Measurements from ENCODE around the gene OR1C1.
"Not testable (repeated sequence)": the region's sequence is repeated elsewhere in the genome, so short reads cannot be mapped to it uniquely, and the experiment has no call there.

The OR1C1 gene

GRCh38 chr1:247741756-247742155 lies 18.6 kb downstream of the OR1C1 start:
- no peak for DNase-seq (ENCODE audit: low spot score)
- TF ChIP-seq CTCF (IDR thresholded peaks at IDR 0.05; ENCODE audit: extremely low read depth, missing control alignments), result no peak

- DNase-seq (ENCODE audit: low spot score), result no peak
Observed at GRCh38 chr1:247740721-247741120, 19.6 kb downstream of the OR1C1 start.

DNA sequence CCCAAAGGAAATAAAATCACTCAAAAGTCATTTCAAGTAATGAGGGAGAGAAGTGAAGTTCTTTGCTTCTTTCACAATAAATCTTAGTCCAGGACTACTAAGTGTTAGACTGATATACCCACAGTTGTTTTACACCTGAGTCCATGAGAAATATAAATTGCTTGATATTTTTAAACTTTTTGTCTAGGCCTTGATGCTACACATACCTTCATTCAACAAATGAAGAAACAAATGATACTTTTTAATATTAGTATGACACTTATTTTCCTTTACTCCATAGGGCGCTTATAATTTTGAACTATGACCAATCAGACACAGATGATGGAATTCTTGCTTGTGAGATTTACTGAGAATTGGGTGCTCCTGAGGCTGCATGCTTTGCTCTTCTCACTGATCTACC lies 22.0 kb downstream of the OR1C1 start, which contains the start of gene OR14K1:
Gene OR14K1 (plus strand): TSS at position 301 of the 400 bp plus-strand sequence. CDS start 0 bp downstream, at position 301.
- no peak for TF ChIP-seq CTCF (IDR thresholded peaks at IDR 0.05; ENCODE audit: extremely low read depth, missing control alignments)
- DNase-seq (ENCODE audit: low spot score), result no peak

More at GRCh38 chr1:247740721-247741120, 19.6 kb downstream of the OR1C1 start:
- TF ChIP-seq CTCF (IDR thresholded peaks at IDR 0.05; ENCODE audit: extremely low read depth, missing control alignments), result no peak

DNA sequence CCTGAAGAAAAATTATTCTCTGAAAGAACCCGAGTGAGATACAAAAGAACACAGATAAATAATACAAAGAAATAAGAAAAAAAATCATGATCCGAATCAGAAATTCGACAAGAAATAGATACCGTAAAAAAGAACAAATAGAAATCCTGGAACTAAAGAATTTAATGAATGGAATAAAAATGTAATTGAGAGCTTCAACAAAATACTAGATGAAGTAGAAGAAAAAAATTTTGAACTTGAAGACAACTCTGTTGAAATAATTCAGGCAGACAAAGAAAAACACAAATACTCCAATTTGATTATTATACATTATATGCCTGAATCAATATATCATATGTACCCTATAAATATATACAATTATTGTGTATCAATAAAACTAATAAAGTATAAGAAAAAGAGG lies 39.1 kb downstream of the OR1C1 start:
- TF ChIP-seq CTCF (IDR thresholded peaks at IDR 0.05; ENCODE audit: extremely low read depth, missing control alignments), result no peak
- DNase-seq (ENCODE audit: low spot score), result no peak

DNA sequence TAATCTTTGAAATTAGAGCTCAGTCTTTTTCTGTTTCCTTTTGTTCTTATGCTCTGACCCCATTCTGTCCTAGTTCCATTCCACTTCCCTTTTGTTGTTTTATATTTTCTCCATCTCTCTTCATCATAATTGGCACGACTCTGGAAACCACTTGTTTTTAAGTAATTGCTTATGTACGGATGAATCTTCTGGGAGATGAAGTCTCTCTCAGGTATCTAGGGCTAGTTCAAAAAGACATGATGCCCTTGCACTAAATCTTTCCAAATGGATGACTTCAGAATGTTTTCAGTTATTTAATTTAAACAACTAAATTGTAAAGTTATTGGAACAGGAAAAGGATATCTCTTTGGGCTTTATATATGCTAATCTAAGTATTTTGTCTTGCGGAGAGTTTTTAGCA lies 43.8 kb downstream of the OR1C1 start, which contains the start of gene OR6F1:
Gene OR6F1 (minus strand): TSS at position 101 of the 400 bp plus-strand sequence. CDS start 3,891 bp downstream, outside the sequence.
- no peak for TF ChIP-seq CTCF (IDR thresholded peaks at IDR 0.05; ENCODE audit: extremely low read depth, missing control alignments)

DNA sequence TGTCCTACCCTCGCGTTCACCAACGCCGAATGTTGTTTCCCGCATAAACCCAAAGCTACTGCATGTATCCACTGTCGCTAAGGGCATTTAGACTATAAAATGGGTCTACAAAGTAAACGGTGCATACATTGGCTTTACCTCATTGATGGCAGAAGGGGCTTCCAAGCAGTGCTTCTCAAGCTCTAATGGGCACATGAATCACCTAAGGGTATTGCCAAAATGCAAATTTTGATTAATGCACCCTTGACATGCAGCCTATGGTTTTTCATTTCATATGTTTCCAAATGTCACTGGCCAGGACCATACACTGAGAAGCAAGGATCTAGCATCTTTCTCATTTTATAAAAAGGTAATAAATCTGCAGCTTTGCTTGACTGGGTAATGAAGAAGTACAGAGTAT lies 46.6 kb downstream of the OR1C1 start:
- no peak for DNase-seq (ENCODE audit: low spot score)
- TF ChIP-seq CTCF (IDR thresholded peaks at IDR 0.05; ENCODE audit: extremely low read depth, missing control alignments), result no peak

More for the DNA sequence above, 43.8 kb downstream of the OR1C1 start, which contains the start of gene OR6F1:
- DNase-seq (ENCODE audit: low spot score), result no peak

DNA sequence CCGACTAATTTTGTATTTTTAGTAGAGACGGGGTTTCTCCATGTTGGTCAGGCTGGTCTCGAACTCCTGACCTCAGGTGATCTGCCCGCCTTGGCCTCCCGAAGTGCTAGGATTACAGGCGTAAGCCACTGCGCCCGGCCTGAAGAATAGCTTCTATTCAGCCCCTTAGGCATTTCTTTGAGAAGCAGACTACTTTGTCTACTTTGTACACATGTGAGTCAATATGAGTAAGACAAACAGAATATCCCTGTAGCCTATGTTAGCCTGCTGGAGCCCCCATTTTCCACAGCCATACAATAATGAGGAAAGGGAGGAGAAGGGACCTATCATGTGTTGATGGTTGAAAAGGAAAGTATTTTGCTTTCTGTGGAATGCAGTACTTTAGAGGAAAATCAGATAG lies 49.7 kb downstream of the OR1C1 start:
- not testable (repeated sequence) for DNase-seq (ENCODE audit: low spot score)
